HFFc6 (cell line): Measurements from ENCODE around the gene SYNJ2. TPM values are rescaled to one million over a fixed set of nuclear protein-coding genes. Genes with fewer than 3 reads are reported as not detected.

ENCODE experiments used
- DNase-seq: peaks from one replicate; pipeline ENCODE4 v3.0.0-alpha.2; 2018
- H3K27ac Mint-ChIP-seq: 2 replicates; pipeline ENCODE4 v1.8.0; 2020; ENCODE audit warnings: mild to moderate bottlenecking, mixed read lengths
- H3K27me3 Mint-ChIP-seq: 2 replicates; pipeline ENCODE4 v1.8.0; 2021; ENCODE audit warnings: mild to moderate bottlenecking, moderate library complexity, mixed read lengths; ENCODE audit not compliant: insufficient read depth
- H3K36me3 Mint-ChIP-seq: 2 replicates; pipeline ENCODE4 v1.8.0; 2021; ENCODE audit warnings: low read depth, mixed read lengths
- H3K4me1 Mint-ChIP-seq: 2 replicates; pipeline ENCODE4 v1.8.0; 2020; ENCODE audit warnings: low read depth, mixed read lengths
- H3K4me3 Mint-ChIP-seq: 2 replicates; pipeline ENCODE4 v1.8.0; 2020; ENCODE audit warnings: mild to moderate bottlenecking, moderate library complexity, mixed read lengths
- H3K9me3 Mint-ChIP-seq: 2 replicates; pipeline ENCODE4 v1.8.0; 2020; ENCODE audit warnings: mild to moderate bottlenecking, mixed read lengths
- total RNA-seq, 6 experiments: library from RNA; stranded (reverse); fragmentation: NEBNext Ultra II Directional; extraction: Animal tissue kit (Norgen Biotek cat#: 25700); gene quantifications; 2 replicates in 1 of 6; 3 replicates in 5 of 6; pipeline ENCODE4 v1.2.3, GENCODE V29; 2021
- TF ChIP-seq, protein P1 (sequence below): fragments of 200-600 bp; sonication (generic); IDR thresholded peaks from 2 replicates; pipeline ENCODE4 v1.5.0; 2021; ENCODE audit warnings: antibody characterized with exemption, mild to moderate bottlenecking

SYNJ2 gene
- total RNA-seq, 6 experiments from 2014 or later: 31.8 to 46.4 (median 41.3) TPM

DNA sequence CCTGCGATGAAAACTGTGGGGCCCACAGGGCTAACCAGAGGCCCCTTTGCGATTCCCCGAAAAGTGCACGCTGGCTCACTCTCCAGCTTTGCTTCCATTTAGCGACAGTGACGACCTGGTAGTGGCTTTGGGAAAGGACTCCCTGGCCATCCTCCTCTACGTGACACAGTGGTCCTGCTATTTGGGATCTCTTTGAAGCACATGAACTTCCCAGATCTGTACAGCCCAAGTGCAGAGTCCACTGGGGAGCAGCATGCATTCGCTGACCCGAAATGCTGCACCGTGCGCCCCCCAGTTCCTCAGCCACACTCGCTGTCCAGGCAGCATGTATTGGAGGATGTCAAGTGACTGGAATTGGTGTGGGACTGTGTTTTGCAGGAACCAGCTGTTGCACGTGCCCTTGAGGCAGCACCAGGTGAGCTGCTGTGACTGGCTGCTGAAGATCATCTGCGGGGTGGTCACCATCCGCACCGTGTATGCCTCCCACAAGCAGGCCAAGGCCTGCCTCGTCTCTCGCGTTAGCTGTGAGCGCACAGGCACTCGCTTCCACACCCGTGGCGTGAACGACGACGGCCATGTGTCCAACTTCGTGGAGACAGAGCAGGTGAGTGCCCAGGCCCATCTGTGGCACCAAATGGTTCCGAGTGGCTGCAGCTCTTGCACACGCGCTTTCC lies 51.6 kb downstream of the SYNJ2 start:
- Mint-ChIP-seq H3K27ac (peak overlapping the region; percentile 98; the same call in 1 of the 2 replicates), H3K4me1 (peaks cover 35% of the 10 kb centered on the region), H3K27me3 (peaks cover 10% of the 10 kb centered on the region), H3K36me3 (peaks cover 36% of the 10 kb centered on the region), H3K4me3 (no peak overlapping the region), H3K9me3 (no peaks in the 10 kb centered on the region)
- DNase-seq: no peak
- TF ChIP-seq, protein P1, sequence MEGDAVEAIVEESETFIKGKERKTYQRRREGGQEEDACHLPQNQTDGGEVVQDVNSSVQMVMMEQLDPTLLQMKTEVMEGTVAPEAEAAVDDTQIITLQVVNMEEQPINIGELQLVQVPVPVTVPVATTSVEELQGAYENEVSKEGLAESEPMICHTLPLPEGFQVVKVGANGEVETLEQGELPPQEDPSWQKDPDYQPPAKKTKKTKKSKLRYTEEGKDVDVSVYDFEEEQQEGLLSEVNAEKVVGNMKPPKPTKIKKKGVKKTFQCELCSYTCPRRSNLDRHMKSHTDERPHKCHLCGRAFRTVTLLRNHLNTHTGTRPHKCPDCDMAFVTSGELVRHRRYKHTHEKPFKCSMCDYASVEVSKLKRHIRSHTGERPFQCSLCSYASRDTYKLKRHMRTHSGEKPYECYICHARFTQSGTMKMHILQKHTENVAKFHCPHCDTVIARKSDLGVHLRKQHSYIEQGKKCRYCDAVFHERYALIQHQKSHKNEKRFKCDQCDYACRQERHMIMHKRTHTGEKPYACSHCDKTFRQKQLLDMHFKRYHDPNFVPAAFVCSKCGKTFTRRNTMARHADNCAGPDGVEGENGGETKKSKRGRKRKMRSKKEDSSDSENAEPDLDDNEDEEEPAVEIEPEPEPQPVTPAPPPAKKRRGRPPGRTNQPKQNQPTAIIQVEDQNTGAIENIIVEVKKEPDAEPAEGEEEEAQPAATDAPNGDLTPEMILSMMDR: no peak

DNA sequence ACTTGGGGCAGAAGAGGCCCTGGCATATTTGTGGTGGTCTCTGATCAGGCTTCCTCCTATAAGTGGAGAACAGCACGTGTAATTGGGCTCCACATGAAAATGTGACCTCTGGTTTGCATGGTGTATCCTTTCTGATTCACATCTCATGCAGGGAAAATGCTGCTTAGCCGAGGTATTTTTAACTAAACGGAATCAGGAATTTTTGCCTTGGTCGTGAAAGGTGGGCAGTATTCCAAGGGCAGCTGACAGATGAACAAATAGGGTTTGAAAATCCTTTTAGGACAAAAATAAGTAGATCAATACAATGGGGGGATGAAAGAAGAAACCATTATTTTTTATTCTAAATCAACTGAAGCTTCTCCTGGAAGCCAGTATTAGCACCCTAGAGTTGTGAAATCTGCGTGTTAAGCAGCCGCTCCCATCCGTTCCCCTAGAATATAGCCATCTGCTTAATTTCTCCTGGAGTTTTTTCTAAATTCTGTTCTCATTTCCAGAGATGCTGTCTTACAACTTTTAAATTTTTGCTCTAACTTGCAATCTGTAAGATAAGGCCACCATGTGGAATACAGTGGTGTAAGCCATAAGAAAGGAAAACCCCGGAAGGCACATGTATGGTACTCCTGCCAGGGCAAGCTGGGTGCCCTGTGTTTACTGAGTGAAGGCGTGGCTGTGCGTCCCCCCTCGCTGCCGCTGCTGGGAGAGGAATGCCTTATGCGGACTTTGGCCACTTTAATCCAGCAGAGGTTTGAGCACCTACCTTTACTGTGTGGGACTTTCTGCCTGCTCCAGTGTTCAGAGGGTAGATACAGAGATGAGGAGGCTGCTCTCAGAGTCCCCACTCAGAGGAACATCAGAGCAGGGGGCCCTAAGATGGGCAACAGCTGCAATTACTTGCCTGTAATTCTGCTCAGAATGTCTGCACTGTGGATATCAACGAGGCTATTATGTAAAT lies 52.4 kb downstream of the SYNJ2 start:
- TF ChIP-seq, protein P1: no peak
- no peak overlapping the region for H3K4me3 Mint-ChIP-seq
- peak overlapping the region; percentile 18; the same call in 1 of the 2 replicates for H3K27ac Mint-ChIP-seq
- DNase-seq: no peak
- peaks cover 42% of the 10 kb centered on the region for H3K36me3 Mint-ChIP-seq
- peaks cover 10% of the 10 kb centered on the region for H3K27me3 Mint-ChIP-seq
- no peaks in the 10 kb centered on the region for H3K9me3 Mint-ChIP-seq
- peaks cover 40% of the 10 kb centered on the region for H3K4me1 Mint-ChIP-seq

DNA sequence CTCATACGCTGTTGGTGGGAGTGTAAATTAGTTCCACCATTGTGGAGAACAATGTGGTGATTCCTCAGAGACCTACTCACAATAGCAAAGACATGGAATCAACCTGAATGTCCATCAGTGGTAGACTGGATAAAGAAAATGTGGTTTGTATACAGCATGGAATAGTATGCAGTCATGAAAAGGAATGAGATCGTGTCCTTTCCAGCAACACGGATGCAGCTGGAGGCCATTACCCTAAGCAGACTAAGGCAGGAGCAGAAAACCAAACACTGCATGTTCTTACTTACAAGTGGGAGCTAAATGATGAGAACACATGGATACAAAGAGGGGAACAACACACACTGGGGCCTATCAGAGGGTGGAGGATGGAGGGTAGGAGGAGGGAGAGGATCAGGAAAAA lies 54.6 kb downstream of the SYNJ2 start:
- Mint-ChIP-seq H3K4me1 (peaks cover 47% of the 10 kb centered on the region), H3K9me3 (no peaks in the 10 kb centered on the region), H3K36me3 (peaks cover 46% of the 10 kb centered on the region), H3K27me3 (peaks cover 7% of the 10 kb centered on the region), H3K4me3 (no peak overlapping the region), H3K27ac (no peak overlapping the region)
- TF ChIP-seq, protein P1: no peak
- DNase-seq: no peak

DNA sequence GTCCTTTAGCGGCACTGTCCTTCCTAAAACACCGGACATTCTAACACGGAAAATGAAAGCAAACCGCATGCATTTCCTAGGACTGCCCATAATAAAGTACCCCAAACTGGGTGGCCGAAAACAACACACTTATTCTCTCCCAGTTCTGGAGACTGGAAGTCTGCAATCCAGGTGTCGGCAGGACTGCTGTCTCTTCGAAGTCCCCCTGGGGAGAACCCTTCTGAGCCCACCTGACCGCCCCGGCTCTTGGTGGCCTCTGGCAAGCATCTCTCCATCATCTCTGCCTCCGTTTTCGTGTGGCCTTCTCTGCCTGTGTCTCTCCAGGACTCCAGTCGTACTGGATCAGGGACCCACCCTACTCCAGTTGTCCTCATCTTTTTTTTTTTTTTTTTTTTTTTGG lies 55.4 kb downstream of the SYNJ2 start:
- Mint-ChIP-seq H3K4me1 (peaks cover 47% of the 10 kb centered on the region), H3K9me3 (no peaks in the 10 kb centered on the region), H3K4me3 (no peak overlapping the region), H3K27ac (no peak overlapping the region), H3K36me3 (peaks cover 51% of the 10 kb centered on the region), H3K27me3 (peaks cover 2% of the 10 kb centered on the region)
- no peak for DNase-seq
- TF ChIP-seq, protein P1: no peak

DNA sequence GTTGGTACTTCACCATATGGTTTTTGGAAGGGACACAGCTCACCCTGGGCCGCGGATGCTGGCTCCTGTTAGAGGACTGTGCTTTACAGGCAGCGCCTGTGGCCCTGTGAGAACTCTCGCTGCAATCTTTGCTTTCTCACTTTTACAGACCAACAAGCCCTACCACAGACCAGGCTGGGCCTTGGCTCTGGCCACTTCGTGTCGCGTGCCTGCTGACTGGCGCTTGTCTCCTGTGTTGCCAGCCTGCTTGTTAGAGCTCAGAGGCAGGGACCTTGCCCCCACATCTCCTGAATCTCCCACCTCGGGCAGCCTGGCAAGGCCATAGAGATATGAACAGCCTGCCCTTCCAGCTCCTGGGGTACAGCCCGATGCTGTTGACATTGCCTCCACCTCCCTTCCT lies 56.1 kb downstream of the SYNJ2 start:
- no peak for DNase-seq
- Mint-ChIP-seq H3K4me3 (no peak overlapping the region), H3K36me3 (peaks cover 59% of the 10 kb centered on the region), H3K4me1 (peaks cover 50% of the 10 kb centered on the region), H3K9me3 (no peaks in the 10 kb centered on the region), H3K27ac (peak overlapping the region; percentile 26), H3K27me3 (peaks cover 2% of the 10 kb centered on the region)
- TF ChIP-seq, protein P1: no peak
